Measurements from ENCODE around the gene GPAT3.
"Not testable (repeated sequence)": the region's sequence is repeated elsewhere in the genome, so short reads cannot be mapped to it uniquely, and the experiment has no call there.

The GPAT3 gene

DNA sequence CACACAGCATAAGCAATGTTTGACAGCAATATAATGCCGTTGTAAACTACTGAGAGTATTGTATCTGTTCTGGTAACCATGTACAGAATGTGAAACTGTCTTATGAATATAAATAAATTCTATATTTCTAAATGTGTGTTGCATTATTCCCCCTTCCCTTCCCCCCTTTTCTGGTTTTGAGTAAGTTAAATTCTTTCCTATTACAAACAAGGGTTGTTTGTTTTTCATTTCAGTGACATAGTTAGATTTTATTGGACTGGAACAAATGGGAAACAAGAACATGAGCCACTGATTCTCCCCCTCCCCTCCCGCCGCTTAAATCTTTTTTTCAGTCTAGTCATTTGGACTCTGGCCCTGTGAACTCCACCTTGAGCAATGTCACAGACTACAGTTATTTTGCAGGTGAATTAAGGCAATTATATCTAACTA, 69.8 kb downstream of the GPAT3 start:
- DNase-seq = no peak

DNA sequence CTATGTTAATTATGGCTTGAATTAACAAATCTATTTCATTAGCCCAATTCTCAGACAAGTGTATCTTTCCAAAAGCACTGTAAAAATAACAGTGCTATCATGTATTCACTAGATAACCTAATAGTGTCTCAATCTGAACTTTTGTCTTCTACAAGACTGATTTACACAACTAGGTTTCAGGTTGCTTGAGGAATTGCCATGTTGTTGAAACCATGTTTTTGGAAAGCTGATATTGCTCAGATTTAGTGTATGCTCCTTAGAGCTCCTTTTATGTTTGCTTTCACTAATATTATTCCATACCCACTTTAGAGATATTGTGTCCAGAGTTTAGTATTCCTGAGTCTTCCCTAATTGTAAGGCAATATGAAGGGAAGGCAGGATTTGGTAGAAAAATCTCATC, 70.6 kb downstream of the GPAT3 start:
- DNase-seq = no peak

DNA sequence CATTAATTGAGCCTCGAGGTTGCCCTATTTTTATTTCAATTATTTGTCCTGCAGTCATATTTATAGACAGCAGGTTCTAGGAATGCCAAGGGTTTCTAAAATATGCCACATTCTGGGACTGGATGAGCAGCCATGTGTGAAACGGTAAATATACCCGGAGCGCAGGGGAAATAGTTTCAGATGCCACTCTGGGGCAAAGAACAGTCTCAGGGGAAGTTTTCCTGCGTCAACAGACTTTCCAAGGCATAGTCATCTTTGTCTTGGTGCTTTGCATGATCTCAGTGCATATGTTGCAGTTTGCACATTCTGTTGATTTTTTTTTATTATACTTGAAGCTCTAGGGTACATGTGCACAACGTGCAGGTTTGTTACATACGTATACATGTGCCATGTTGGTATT, 71.0 kb downstream of the GPAT3 start:
- DNase-seq = no peak

DNA sequence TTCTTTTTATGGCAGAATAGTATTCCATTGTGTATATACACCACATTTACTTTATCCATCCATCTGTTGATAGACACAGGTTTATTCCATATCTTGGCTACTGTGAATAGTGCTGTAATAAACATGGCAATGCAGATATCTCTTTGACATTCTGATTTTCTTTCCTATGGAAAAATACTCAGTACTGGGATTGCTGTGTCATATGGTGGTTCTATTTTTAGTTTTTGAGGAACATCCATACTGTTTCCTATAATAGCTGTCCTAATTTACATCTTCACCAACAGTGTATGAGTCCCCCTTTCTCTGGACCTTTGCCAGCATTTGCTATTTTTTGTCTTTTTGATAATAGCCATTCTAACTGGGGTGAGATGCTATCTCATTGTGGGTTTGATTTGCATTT, 73.5 kb downstream of the GPAT3 start:
- no peak for DNase-seq

DNA sequence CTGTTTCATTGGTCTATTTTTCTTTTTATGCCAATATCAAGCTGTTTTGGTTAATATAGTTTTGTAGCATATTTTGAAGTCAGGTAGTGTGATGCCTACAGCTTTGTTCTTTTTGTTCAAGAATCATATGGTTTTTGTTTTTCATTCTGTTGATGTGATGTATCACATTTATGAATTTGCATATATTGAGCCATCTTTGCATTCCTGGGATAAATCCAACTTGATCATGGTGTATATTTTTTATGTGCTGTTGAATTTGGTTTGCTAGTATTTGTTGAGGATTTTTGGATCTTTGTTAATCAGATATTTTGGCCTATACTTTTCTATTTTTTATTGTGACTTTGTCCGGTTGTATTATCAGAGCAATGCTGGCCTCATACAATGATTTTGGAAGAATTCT, 74.8 kb downstream of the GPAT3 start:
- no peak for DNase-seq

DNA sequence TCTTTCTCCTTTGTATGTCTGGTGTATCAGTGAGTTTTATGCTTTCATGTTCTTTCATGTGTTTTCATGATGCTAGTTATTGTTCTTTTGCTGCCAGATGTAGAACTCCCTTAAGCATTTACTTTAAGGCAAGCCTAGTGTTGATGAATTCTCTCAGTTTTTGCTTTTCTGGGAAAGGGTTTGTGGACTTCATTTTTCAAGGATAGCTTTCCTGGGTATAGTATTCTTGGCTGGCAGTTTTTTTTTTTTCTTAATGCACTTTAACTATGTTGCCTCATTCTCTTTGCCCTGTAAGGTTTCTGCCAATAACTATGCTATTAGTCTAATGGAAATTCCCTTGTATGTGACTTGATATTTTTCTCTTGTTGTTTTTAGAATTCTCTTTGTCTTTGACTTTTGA, 77.1 kb downstream of the GPAT3 start:
- no peak for DNase-seq

DNA sequence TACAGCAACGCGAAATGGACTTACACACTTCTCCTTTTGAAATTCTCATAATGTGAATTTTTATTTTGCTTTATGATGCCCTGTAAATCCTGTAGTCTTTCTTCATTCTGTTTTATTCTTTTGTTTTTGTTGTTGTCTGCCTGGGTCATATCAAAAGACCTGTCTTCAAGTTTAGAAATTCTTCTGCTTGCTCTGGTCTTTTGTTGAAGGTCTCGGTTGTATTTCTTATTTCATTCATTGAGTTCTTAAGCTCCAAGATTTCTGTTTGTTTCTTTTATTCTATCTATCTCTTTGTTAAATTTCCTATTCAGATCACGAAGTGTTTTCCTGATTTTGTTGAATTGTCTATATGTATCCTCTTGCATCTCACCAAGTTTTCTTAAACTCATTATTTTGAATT, 78.1 kb downstream of the GPAT3 start:
- no peak for DNase-seq

DNA sequence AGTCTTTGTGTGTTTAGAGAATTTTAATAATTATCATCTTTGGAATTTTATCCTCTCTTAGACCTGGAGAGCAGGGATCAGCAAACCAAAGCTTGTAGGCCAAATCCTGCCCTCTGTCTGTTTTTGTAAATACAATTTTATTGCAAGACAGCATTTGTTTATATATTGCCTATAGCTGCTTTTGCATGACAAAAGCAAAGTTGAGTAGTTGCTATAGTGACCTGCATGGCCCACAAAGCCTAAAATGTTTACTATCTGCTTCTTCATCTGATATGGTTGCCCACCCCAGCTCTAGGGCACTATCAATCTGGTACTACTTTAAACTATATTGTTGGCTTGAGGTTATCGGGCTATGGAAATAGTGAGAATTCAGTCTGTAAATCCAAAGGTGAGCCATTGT, 80.3 kb downstream of the GPAT3 start:
- DNase-seq = no peak

DNA sequence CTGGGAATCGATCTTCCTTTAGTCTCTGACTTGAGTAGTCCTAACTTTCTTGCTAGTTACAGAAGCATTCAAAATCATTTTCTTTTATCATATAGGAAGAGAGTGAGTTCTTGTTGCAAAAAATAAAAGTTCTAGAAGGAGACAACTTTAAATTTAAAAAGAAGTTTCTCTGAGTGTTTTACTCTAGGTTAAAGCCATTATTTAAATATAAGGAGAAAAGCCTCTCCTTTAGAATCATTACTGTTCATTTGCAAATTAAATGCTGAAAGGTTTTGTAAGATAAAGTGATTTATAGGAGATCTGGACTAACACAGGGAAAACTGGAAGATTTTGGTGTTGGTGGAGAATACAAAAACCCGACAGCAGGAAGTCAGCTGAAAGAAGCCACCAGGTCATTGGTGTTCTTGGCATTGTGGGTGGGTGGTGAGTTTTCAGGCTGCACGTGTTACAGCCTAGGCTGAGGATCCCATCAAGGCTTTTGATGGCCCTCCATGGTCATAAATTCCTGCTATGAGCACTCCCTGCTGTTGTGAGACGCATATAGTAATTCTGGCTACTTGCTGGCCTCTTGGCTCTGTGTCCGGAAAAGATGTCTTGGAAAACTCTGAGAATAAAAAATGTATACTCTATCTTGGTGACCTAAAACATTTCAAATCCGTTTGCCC, 81.6 kb downstream of the GPAT3 start:
- no peak for DNase-seq

DNA sequence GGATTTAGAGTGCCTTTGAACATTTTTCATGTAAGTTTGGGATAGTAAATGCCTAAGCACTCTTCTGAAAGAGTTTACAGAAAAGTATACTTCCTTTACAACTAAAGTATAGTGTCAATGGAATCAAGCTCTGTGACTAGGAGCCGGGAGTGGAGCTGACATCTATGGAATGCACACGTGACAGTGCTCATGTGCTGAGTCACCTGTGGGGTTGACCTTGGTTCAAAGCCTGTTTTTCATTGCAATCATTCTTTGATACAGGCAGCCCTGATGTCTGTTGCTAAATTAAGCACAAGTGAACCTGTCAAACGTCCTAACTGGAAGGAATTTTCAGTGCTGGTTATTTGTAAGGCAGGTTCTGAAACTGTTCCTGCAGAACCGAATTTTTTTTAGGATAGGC, 82.5 kb downstream of the GPAT3 start:
- no peak for DNase-seq

DNA sequence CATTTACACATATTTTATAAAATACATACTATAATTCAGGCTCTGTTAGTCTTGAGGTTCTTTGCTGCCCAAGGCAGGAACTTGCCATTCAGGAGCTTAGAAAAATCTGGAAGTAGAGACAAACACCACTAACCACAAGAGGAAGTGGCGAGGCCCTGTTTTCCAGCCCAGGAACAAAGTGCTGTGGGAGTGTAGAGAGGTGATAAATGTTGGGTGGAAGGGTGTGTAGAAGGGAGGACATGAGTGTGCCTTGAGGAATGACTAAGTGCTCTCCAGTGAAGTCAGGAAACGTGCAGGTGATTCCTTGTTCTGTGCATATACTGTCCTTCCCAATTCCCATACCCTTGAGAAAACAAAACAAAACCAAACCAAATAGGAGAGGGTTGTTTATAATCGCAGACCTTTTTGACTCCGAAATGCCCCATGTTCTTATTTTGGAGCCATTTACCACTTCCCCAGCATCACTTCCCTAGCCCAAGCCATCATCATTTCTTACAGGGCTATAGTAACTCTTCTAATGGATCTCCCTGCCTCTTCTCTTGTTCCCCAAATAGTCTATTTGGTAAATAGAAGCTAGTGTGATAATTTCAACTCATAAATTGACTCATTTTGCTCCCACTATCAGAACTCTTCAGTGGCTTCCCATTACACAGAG, 83.2 kb downstream of the GPAT3 start:
- DNase-seq = no peak

DNA sequence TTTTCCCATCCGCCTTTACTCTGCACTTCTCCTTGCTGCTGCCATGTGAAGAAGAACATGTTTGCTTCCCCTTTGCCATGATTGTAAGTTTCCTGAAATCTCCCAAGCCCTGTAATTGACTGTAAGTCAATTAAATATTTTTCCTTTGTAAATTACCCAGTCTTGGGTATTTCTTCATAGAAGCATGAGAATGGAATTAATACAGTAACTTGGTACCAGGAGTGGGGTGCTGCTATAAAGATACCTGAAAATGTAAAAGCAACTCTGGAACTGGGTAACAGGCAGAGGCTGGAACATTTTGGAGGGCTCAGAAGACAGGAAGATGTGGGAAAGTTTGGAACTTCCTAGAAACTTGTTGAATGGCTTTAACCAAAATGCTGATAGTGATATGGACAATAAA, 86.2 kb downstream of the GPAT3 start:
- DNase-seq = not testable (repeated sequence)

DNA sequence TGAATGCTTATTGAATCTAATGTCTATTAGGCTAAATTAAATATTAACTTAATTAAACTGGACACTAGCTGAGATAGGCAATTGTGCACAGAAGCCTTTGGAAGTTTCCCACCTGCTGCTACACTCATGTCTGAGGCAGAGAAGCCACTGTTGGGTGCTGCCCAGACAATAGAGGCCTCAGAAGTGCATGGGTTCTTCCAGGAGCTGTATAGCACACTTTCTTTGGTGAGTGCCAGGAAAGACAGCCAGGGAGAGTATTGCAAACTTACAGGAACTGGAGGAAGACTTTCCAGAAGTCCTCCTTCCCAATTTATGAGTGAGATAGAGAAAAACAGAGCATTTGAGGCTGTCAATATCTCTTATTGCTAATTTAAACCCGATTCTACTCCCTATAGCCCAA, 89.9 kb downstream of the GPAT3 start:
- DNase-seq = no peak

DNA sequence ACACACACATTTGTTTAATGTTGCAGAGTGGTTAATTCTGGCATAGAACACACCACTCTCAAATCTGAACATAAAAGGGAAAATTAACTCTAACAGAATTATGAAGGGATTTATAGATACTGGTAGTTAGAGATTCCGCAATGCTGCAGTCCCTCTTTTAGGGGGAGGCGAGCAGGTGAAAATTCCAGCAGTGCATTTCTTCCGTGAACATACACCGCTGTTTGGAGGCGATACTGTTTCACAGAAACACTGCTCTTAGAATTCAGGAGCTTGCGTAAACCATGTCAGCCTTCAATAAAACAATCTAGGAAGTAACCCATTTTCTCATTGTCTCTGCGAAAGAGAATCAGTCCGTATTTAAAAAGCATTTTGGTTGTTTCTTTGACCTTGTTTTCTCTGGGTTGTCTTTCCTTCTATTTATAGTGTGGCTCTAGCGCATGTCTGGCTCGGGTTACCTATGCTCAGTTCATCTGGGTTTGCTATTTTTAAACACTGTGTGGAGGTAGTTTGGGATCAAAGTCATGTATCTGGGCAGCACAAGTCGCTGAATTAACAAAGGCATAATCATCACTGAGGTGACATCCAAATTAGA, 90.4 kb downstream of the GPAT3 start:
- DNase-seq = no peak

DNA sequence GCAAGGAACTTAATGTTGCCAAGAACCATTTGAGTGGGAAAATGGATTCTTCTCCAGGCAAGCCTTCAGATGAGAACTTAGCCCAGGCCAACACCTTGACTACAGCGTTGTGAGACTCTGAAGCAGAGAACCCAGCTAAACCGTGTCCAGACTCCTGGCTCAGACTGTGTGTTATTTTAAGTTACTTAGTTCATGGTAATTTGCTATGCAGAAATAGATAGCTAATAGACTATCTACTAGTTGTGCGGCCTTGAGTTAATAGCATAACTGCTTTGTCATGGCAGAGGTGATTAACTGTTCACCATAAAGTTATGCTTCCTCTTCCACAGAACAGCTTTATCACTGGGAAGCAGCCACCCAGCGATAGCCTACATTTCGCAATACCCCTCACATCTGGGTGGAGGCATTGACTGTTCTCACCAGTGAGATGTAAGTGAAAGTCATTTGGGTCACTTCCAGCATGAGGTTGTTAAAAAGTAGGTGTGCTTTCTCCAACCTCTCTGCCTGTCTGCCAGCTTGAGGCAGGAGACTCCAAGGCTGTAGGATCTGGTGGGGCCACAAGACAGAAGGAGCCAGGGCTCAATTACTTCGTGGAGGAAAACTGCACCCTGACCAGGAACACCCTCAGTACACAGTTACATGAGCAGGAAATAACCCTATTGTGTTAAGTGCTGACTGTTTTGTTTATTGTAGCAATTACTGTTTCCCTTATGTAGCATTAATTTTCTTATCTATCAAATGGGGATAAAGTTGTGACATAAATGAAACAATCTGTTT, 94.2 kb downstream of the GPAT3 start:
- no peak for DNase-seq

DNA sequence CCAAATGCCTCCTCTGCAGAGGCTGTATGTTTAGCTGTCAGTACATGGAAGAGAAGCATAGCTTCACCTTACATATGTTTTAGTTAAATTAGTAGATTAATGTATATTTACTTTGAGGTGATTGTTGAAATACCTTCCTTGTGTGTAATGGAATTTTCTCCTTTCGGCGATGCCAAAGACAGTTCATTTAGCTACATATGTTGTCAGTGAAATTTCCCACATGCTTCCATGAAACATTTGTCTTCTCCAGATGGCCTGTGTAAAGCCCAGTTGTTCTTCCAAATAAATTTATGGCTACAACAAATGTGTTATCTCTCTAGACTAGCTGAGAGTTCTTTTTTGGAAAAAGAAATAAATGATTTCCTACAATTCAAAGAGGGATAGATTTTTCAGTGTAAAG, 95.2 kb downstream of the GPAT3 start:
- DNase-seq = no peak

DNA sequence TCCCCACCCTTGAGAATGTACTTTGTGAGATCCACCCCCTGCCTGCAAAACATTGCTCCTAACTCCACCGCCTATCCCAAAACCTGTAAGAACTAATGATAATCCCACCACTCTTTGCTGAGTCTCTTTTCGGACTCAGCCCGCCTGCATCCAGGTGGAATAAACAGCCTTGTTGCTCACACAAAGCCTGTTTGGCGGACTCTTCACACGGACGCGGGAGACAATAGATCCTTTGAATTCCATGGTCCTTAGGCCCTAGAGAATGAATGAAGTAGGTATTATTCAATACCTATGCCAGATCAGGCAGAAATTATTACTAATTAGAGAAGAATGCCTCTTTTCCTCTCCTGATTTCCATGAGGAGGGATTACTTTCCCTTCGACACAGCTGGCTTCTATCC, 101.0 kb downstream of the GPAT3 start:
- DNase-seq = no peak

DNA sequence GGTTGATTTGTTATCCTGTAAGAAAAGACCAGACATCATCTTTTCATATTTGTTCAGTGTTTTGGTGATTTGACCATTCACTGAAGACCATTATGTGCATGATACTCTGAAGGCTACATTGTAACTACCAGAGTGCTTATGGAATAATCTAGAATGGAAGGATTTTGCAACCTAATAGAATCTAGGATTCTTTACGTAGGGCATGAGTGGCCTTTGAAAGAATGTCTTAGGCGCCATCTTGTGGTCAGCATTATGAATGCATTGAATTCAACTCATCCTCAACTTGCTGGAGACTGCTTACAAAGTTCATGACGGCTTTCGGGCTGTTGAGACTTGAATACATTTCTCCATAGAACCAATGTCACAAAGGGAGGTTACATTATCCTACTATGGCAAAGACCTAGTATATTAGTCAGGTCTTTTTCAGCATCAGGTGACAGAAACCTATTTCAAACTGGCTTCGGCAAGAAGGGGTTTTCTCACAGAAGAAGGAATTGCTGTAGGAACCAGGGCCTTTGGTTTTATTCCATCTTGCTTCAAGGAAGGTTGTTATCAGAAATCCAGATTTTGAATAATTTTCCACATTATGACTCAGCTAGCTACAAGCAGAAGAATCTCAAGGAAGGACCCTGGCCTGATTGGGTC, 104.1 kb downstream of the GPAT3 start:
- no peak for DNase-seq

DNA sequence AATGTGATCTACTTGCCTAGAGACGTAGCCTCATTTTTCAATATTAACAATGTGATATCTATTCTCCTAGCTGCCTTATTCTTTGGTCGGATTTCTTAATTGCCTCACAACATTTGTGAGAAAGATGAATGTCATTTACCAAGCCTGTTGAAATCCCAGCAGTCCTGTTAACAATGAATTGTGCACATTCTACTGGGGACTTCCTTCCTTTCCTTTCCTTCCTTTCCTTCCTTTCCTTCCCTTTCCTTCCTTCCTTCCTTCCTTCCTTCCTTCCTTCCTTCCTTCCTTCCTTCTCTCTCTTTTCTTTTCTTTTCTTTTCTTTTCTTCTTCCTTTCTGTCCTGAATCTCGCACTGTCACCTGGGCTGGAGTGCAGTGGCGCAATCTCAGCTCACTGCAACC, 107.1 kb downstream of the GPAT3 start:
- no peak for DNase-seq

DNA sequence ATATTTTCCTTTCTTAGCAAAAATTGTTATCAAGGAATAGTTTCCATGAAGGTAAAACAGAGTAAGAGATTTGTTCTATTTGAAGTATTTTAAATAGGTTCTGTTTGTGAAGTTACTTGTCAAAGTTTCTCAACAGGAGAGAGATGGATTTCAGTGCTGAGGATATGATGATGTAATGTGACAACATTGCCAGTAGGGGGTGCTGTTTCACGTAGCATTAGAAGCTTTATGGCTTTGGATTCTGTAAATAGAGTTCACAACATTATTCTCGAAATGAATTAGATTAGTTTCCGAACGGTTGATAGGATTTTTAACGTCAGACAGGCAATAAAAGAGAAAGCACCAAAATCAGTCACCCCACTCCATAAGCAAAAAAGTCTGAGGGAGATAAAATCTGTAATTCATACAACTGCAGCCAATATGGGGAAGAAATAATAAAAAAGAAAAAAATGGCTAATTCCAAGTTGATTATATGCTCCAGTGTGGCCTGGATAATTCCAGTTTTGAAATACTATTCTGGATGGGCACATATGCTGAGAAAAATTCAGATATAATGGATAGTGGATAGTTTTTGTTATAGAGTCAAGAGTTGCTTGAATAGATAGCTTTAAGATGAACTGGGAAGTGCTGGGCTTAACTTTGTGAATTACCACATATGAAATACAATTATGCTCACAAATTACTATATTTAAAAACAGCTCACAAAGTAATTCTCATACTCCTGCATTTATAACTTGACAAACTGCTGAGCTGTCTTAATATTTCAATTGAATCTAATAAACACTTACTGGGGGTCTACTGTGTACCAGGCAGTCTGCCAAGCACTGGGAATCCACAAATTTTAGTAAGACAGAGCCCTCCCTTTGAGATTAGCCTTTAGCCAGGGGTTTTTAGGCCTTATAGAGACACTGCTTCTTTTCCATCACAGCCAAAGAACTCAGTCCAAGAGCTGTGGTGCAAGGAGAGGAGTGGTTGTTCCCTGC, 109.1 kb downstream of the GPAT3 start:
- DNase-seq = peak; percentile 1

DNA sequence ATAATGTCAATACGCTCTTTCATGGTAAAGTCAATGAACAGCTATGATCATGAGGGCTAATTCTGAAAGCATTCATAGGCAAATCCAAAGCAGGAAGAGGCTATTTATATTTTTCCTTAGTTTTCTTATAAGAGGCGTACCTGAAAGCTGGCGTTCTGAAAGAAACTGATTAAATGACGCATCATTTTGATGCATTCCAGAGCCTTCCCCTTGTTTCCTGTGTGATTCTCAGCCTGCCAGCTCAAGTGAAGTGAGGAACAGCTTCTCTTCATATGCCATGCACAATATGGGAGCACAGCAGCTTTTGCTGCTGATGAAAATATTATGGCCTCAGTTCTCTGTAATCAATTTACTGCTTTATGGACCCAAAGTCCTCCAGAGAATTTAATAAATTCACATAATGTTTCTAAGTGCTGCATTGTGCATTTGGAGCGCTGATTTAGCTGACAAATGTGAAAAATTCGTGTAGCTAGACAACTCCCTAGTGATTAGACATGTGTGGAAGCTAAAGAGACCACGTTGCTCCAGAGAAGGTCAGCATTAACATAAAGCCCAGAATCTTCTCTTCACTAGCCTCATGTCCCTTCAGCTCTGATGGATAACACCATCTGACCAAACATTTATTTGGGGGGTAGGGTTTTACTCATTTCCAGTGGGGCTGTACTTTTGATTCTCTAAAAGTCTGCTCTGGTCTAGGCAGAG, 110.8 kb downstream of the GPAT3 start:
- DNase-seq = no peak
